Upper lobe of right lung (tissue), 1 donor: Measurements from ENCODE around the gene CYSTM1. TPM values are rescaled to one million over a fixed set of nuclear protein-coding genes. Genes with fewer than 3 reads are reported as not detected.
A peak's percentile ranks its signal among the peaks of the same experiment; 100 is the strongest.

ENCODE experiments used
- ATAC-seq: fragments of 200-7000 bp; cut with Tn5 transposase; one replicate; pipeline ENCODE4 v1.9.1; 2020; ENCODE audit warnings: mild to moderate bottlenecking, moderate library complexity
- DNase-seq: peaks from one replicate; pipeline ENCODE4 v3.0.0-alpha.2; 2020
- H3K27ac ChIP-seq: fragments of 200-600 bp; one replicate; pipeline ENCODE4 v1.8.0; 2022
- H3K27me3 ChIP-seq: fragments of 200-600 bp; one replicate; pipeline ENCODE4 v1.8.0; 2022; ENCODE audit warnings: mild to moderate bottlenecking
- H3K36me3 ChIP-seq: fragments of 200-600 bp; one replicate; pipeline ENCODE4 v1.8.0; 2022
- H3K4me1 ChIP-seq: fragments of 200-600 bp; one replicate; pipeline ENCODE4 v1.8.0; 2022
- H3K4me3 ChIP-seq: fragments of 200-600 bp; one replicate; pipeline ENCODE4 v1.8.0; 2022; ENCODE audit warnings: mild to moderate bottlenecking
- H3K9me3 ChIP-seq: fragments of 200-600 bp; one replicate; pipeline ENCODE4 v1.8.0; 2022
- CTCF ChIP-seq: fragments of 200-600 bp; IDR thresholded peaks from one replicate; pipeline ENCODE4 v1.8.0; 2022; ENCODE audit warnings: antibody characterized with exemption
- intact Hi-C: fragments of 100-400 bp; cut with DNase I; formaldehyde crosslinking; loops from one replicate; pipeline ENCODE4 v1.11.0; 2022
- total RNA-seq: library from RNA; stranded (reverse); fragmentation: NEBNext Ultra II Directional; extraction: Animal tissue kit (Norgen Biotek cat#: 25700); gene quantifications from one replicate; pipeline ENCODE4 v1.2.1, GENCODE V29; 2021
- donor health status: DM: no; HTN: yes; CAD: no; lungs with severe emphysema.

Gene CYSTM1
- total RNA-seq, 1 donor from 2014 or later, result 85.1 TPM

- Histone ChIP-seq H3K36me3 (no peaks in the 10 kb centered on the region), H3K27me3 (no peaks in the 10 kb centered on the region), H3K4me3 (no peak overlapping the region), H3K4me1 (peaks cover 13% of the 10 kb centered on the region), H3K27ac (peak overlapping the region; percentile 69), H3K9me3 (no peaks in the 10 kb centered on the region)
- intact Hi-C loops, result no loop called here
- TF ChIP-seq CTCF, result no peak
- DNase-seq (no peak), ATAC-seq (no peak)
Observed at GRCh38 chr5:140165923-140166270, 9.1 kb upstream of the CYSTM1 start.

- H3K4me1 ChIP-seq, result peaks cover 12% of the 10 kb centered on the region
- no peak overlapping the region for H3K27ac ChIP-seq
- intact Hi-C loops, result no loop called here
- ATAC-seq, result no peak
- no peaks in the 10 kb centered on the region for H3K27me3 ChIP-seq
- TF ChIP-seq CTCF, result no peak
- H3K9me3 ChIP-seq, result no peaks in the 10 kb centered on the region
- DNase-seq, result no peak
- H3K4me3 ChIP-seq, result no peak overlapping the region
- H3K36me3 ChIP-seq, result no peaks in the 10 kb centered on the region
Observed at GRCh38 chr5:140166911-140167310, 8.1 kb upstream of the CYSTM1 start.

- Histone ChIP-seq H3K27ac (no peak overlapping the region), H3K4me1 (peaks cover 9% of the 10 kb centered on the region), H3K27me3 (no peaks in the 10 kb centered on the region), H3K36me3 (no peaks in the 10 kb centered on the region), H3K4me3 (no peak overlapping the region), H3K9me3 (no peaks in the 10 kb centered on the region)
- TF ChIP-seq CTCF, result no peak
- DNase-seq (no peak), ATAC-seq (no peak)
- intact Hi-C loops, result no loop called here
Observed at GRCh38 chr5:140168371-140168770, 6.6 kb upstream of the CYSTM1 start.

- DNase-seq, result no peak
- no peak overlapping the region for H3K27ac ChIP-seq
- intact Hi-C loops, result no loop called here
- H3K36me3 ChIP-seq, result no peaks in the 10 kb centered on the region
- peak; percentile 10 for TF ChIP-seq CTCF
- no peak overlapping the region for H3K4me3 ChIP-seq
- H3K9me3 ChIP-seq, result no peaks in the 10 kb centered on the region
- H3K4me1 ChIP-seq, result peaks cover 9% of the 10 kb centered on the region
- H3K27me3 ChIP-seq, result no peaks in the 10 kb centered on the region
- ATAC-seq, result no peak
Observed at GRCh38 chr5:140169410-140169809, 5.6 kb upstream of the CYSTM1 start.

GRCh38 chr5:140172483-140172882 is 2.5 kb upstream of the CYSTM1 start:
- DNase-seq, result no peak
- Histone ChIP-seq H3K4me1 (peaks cover 19% of the 10 kb centered on the region), H3K27me3 (no peaks in the 10 kb centered on the region), H3K36me3 (no peaks in the 10 kb centered on the region), H3K9me3 (no peaks in the 10 kb centered on the region), H3K4me3 (no peak overlapping the region), H3K27ac (no peak overlapping the region)
- ATAC-seq, result no peak
- intact Hi-C loops, result no loop called here
- no peak for TF ChIP-seq CTCF

- Histone ChIP-seq H3K36me3 (no peaks in the 10 kb centered on the region), H3K4me1 (peaks cover 32% of the 10 kb centered on the region), H3K27ac (peak overlapping the region; percentile 99), H3K27me3 (no peaks in the 10 kb centered on the region), H3K4me3 (no peak overlapping the region), H3K9me3 (no peaks in the 10 kb centered on the region)
- no peak for DNase-seq
- intact Hi-C loops, result no loop called here
- no peak for TF ChIP-seq CTCF
- no peak for ATAC-seq
Observed at GRCh38 chr5:140174014-140174413, 974 bp upstream of the CYSTM1 start.
